ENCODE data around the gene RCOR2. TPM values are rescaled to one million over a fixed set of nuclear protein-coding genes. Genes with fewer than 3 reads are reported as not detected.

The RCOR2 gene
- total RNA-seq, 1 experiment from 2014 or later: 1.8 TPM

- Mint-ChIP-seq H3K9me3 (ENCODE audit: unreplicated experiment) (no peaks in the 10 kb centered on the region), H3K36me3 (ENCODE audit: insufficient read depth, unreplicated experiment) (peaks cover 42% of the 10 kb centered on the region), H3K4me3 (ENCODE audit: unreplicated experiment) (peak overlapping the region; percentile 95), H3K4me1 (ENCODE audit: low read depth, unreplicated experiment) (peaks cover 34% of the 10 kb centered on the region), H3K27ac (ENCODE audit: unreplicated experiment) (peak overlapping the region; percentile 98), H3K27me3 (ENCODE audit: insufficient read depth, unreplicated experiment) (no peaks in the 10 kb centered on the region)
- H3K9me3 ChIP-seq: no peaks in the 10 kb centered on the region
- TF ChIP-seq CTCF (IDR thresholded peaks at IDR 0.05; ENCODE audit: insufficient read depth in 1 of 2, low read depth in 1 of 2, low read length in 1 of 2, severe bottlenecking in 1 of 2, unreplicated experiment in 1 of 2): no peak
- H3K27me3 ChIP-seq (replicated peaks; ENCODE audit: control insufficient read depth, insufficient read depth, low read length): no peaks in the 10 kb centered on the region
- TSS peak; percentile 61 for BruUV-seq (replicated peaks)
- H3K4me1 ChIP-seq: peaks cover 33% of the 10 kb centered on the region
- POLR2A ChIA-PET: interaction anchor here (0.6 to 1.6 kb wide), 4 partner anchors 30 to 57 kb away, joined by 3 to 8 read pairs (median 4); partner anchors contain the start of gene MARK2
- CTCF ChIA-PET: interaction anchor here (0.5 to 1.4 kb wide), 9 partner anchors 16 to 1939 kb away, joined by 3 to 13 read pairs (median 6); partner anchors contain the start of genes COX8A and MARK2
- intact Hi-C loops (cut with micrococcal nuclease; ENCODE audit: unreplicated experiment): loop anchor here (1.0 to 5.0 kb wide), 5 partner anchors 16 to 121 kb away; partner anchors contain the start of genes RCOR2 and ZFTA
- H3K4me3 ChIP-seq (ENCODE audit: low read depth, low read length): peak overlapping the region; percentile 56
- no peaks in the 10 kb centered on the region; the same call in 1 of the 2 replicates for H3K36me3 ChIP-seq (ENCODE audit: control insufficient read depth, insufficient read depth, low read length)
- DNase-seq: peak; percentile 87 to 92
Observed at GRCh38 chr11:63888170-63889086, 28.5 kb downstream of the RCOR2 start.

DNA sequence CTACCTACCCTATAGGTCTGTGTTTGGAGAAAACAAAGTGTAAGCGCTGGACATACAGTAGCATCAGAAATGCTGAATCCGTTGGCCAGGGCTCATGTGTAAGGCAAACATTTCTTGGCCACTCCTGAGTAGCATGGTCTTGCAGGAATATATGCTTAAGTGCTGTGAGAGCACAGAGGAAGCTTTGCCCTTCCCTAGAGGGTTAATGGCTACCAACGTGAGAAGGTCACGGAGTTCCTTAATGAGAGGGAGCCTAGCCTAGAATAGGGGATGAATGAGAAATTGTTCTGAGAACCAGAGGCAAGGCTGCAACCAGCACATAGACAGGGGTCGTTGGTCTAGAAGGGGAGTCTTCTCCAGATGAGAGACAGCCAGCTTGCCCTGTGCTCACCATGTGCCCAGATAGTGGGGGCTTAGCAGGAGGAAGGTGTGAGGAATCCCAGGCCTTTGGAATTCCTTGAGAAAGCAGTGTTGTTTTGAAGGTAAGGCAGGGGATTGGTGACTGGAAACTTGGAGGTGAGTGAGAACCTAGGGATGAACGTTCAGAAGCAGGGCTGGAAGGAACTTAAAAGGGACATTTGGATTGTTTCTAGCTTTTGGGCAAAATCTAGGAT is 29.5 kb downstream of the RCOR2 start:
- peak overlapping the region; percentile 95 for H3K4me3 Mint-ChIP-seq (ENCODE audit: unreplicated experiment)
- intact Hi-C loops (cut with micrococcal nuclease; ENCODE audit: unreplicated experiment): loop anchor here (5.0 kb wide), 1 partner anchor 120 kb away; the partner anchor contains the start of gene ZFTA

More for the DNA sequence above, 29.5 kb downstream of the RCOR2 start:
- Mint-ChIP-seq H3K4me1 (ENCODE audit: low read depth, unreplicated experiment) (peaks cover 34% of the 10 kb centered on the region), H3K27me3 (ENCODE audit: insufficient read depth, unreplicated experiment) (no peaks in the 10 kb centered on the region), H3K36me3 (ENCODE audit: insufficient read depth, unreplicated experiment) (peaks cover 35% of the 10 kb centered on the region), H3K27ac (ENCODE audit: unreplicated experiment) (peak overlapping the region; percentile 98), H3K9me3 (ENCODE audit: unreplicated experiment) (no peaks in the 10 kb centered on the region)
- H3K4me1 ChIP-seq: peaks cover 33% of the 10 kb centered on the region
- BruUV-seq (replicated peaks): TSS peak; percentile 53
- CTCF ChIA-PET: interaction anchor here (0.6 to 1.4 kb wide), 8 partner anchors 15 to 1293 kb away, joined by 4 to 13 read pairs (median 6); partner anchors contain the start of genes COX8A and MARK2
- no peak for TF ChIP-seq CTCF (IDR thresholded peaks at IDR 0.05; ENCODE audit: insufficient read depth in 1 of 2, low read depth in 1 of 2, low read length in 1 of 2, severe bottlenecking in 1 of 2, unreplicated experiment in 1 of 2)
- no peak for DNase-seq
- H3K9me3 ChIP-seq: no peaks in the 10 kb centered on the region
- POLR2A ChIA-PET: interaction anchor here (0.6 to 1.6 kb wide), 4 partner anchors 29 to 58 kb away, joined by 3 to 8 read pairs (median 4); partner anchors contain the start of gene MARK2
- peak overlapping the region; percentile 56 for H3K4me3 ChIP-seq (ENCODE audit: low read depth, low read length)
- no peaks in the 10 kb centered on the region; the same call in 1 of the 2 replicates for H3K36me3 ChIP-seq (ENCODE audit: control insufficient read depth, insufficient read depth, low read length)
- no peaks in the 10 kb centered on the region for H3K27me3 ChIP-seq (replicated peaks; ENCODE audit: control insufficient read depth, insufficient read depth, low read length)

Data from Caco-2 (cell line).